Epidermal melanocyte (primary cell): ENCODE data around the gene OLIG1.

ENCODE experiments used
- DNase-seq: peaks from one replicate; pipeline ENCODE4 v3.0.0; 2011; ENCODE audit warnings: low spot score; ENCODE audit not compliant: insufficient read length

OLIG1 gene

DNA sequence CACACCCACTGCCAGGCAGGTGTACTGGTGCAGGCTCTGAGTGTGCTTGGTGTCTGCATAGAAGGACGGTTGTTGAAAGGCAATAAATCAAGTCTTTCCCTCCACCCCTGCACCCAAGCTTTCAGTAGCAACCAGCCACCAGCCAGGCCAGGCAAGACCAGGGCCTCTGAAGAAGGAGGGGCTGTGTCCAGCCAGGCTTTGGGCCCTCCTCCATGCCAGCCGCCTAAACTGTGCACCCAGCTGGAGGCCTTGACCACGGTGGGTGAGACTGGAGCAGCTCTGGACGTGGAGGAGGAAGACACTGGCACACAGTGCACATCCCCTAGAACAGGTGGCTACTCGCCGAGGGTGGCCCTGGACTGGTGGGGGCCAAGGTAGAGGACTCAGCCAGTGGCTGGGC, 39.3 kb upstream of the OLIG1 start:
- no peak for DNase-seq

DNA sequence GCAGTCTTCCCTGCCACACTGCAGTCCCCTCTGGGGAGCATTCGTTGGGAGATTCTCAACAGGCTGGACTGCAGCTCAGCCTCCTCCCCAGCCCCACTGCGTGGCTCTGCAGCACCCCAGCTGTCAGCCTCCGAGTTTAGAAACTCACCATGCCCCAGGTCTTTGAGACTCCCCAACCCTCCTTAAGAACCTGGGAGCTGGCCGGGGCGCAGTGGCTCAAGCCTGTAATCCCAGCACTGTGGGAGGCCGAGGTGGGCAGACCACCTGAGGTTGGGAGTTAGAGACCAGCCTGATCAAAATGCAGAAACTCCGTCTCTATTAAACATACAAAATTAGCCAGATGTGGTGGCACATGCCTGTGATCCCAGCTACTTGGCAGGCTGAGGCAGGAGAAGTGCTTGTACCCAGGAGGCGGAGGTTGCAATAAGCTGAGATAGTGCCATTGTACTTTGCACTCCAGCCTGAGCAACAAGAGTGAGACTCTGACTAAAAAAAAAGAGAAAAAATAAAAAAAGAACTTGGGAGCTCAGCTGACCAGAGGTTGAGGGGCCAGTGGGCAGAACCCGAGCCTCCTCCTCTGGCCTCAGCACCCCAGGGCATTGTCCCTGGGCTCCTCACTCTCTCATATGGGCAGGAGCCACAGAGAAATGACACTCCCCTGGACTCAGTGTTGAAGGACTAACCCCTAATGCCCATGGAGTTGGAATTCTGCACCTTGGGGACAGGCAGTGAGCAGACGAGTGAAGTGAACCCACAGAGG, 38.6 kb upstream of the OLIG1 start:
- DNase-seq: no peak

DNA sequence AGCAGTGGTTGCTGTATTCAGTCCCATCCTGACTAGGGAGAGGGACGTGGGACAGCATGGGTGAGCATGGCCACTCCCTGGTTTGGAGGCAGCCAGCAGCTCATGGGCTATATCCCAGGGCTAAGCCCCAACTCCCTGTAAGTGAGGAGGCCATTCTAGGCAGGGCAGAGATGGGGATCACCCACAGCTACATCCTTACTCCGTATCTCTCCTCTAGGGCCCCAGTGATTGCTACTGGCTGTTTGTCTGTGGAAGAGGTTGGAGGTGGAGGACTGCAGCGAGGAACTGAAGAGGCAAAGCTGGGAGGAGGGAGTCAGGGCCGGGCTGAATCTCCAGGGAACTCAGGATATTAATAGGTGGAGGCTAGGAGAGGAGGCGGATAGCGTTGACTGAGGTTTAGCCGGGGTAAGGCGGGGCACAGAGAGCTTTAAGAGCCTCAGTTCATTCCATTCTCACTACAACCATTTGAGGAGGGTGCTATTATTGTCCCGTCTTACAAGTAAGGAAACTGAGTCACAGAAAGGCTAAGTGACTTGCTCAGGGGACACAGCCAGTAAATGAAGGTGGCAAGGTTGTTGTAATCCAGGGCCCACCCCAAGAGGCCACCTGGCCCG, 37.4 kb upstream of the OLIG1 start:
- no peak for DNase-seq

DNA sequence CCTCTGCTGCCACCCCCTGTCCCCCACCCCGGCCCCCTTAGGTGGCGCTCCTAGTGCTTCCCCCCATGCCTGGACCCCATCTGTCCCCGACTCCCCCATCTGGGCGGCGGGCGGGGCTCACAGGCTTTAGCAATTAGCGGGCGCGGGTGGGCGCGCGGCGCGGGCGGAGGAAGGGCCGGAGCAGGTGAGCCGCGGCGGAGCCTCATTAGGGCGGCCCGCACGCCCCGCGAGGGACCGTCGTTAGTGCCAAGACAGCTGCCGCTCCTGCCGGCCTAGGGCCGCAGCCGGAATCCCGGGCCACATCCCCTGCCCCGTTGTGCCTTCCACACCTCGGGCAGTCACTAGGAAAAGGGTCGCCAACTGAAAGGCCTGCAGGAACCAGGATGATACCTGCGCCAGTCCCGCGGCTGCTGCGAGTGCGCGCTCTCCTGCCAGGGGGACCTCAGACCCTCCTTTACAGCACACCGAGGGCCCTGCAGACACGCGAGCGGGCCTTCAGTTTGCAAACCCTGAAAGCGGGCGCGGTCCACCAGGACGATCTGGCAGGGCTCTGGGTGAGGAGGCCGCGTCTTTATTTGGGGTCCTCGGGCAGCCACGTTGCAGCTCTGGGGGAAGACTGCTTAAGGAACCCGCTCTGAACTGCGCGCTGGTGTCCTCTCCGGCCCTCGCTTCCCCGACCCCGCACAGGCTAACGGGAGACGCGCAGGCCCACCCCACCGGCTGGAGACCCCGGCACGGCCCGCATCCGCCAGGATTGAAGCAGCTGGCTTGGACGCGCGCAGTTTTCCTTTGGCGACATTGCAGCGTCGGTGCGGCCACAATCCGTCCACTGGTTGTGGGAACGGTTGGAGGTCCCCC, 36.6 kb upstream of the OLIG1 start:
- DNase-seq: no peak

DNA sequence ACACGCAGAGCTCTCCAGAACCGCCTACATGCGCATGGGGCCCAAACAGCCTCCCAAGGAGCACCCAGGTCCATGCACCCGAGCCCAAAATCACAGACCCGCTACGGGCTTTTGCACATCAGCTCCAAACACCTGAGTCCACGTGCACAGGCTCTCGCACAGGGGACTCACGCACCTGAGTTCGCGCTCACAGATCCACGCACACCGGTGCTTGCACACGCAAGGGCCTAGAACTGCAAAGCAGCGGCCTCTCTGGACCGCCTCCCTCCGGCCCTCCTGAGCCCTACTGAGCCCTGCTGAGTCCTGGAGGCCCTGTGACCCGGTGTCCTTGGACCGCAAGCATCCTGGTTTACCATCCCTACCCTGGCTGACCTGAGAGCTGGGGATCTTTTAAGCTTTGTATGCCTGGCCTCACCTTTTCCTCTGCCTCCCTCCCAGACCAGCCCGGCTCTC, 36.0 kb upstream of the OLIG1 start:
- DNase-seq: no peak

DNA sequence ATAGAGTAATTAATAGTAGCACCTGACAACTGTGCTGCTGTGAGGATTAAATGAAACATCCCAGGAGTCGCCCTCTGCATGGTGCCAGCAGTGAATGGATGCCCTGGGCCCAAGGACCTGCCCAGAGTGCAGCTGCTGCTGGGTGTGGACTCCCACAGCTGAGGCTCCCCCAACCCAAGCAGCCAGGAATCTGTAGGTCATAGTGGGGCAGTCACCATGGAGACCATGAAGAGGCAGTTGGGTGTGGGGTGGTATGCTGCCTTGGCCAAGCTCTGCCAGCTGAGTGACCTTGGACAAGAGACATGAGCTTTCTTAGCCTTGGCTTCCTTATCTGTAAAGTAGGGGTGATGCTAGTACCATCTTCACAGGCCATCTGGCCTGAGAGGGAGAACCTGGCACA, 34.8 kb upstream of the OLIG1 start:
- DNase-seq: no peak

DNA sequence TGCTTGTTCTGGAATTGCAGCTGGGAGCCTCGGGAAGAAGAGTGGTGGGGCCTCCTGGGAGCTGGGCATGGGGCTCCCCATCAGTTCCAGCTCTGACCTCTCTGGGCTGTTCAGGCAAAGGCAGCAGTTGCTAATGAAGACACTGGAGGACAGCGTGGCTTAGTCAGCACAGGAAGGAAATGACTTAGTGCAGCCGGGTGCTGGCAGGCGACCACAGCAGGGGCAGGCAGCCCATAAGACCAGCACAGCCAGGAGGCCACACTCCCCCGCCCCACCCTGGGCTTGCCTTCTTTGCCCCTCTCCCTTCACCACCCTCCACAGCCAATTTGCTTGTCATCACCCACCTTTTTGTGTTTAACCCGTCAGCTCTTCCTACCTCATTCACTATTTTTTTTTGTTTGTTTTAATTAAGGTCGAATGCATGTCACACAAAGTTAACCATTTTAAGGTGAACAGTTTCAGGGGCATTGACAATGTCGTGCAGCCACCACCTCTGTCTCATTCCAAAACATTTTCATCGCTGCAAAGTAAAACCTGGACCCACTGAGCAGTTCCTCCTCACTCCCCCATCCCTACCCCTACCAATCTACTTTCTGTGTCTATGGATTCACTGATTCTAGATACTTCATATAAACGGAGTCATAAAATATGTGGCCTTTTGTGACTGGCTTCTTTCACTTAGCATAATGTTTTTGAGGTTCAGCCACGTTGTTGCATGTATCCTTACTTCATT, 33.3 kb upstream of the OLIG1 start:
- DNase-seq: no peak

DNA sequence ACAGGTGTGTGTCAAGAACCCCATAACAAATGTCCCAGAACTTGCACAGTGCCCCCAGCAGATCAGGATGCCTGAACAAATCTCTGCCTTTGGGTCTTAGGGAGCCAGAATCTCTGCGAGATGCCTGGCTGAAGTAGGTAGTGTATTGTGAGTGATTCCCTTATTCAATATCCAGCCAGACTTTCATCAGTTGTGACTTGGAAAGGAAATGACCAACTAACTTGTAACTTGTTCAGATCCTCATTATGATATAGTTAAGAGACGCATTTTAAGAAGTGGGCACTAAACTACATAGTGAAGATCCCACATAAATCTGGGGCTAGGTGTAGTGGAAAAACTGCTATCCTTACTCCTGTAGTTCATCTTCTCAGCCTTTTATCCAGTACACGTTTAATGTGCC, 32.4 kb upstream of the OLIG1 start:
- DNase-seq: no peak

DNA sequence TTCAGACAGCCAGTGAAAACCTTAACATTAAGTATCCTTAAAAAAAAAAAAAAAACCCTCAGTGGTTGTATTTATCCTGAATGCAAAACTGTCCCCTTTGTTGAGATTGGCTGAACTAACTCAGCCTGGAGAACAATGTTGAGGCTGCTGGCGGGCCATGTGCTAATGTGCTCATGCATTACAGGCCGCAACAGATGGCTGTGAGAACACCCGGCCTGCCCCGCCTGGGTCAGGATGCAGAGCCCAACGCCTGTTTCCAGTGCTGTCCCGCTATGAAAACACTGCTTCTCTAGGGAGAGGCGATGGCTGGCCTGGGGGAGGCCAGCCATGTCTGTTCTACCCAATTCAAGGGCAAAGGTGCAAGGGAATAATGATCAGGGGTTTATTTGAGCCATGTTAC, 30.4 kb upstream of the OLIG1 start:
- no peak for DNase-seq

DNA sequence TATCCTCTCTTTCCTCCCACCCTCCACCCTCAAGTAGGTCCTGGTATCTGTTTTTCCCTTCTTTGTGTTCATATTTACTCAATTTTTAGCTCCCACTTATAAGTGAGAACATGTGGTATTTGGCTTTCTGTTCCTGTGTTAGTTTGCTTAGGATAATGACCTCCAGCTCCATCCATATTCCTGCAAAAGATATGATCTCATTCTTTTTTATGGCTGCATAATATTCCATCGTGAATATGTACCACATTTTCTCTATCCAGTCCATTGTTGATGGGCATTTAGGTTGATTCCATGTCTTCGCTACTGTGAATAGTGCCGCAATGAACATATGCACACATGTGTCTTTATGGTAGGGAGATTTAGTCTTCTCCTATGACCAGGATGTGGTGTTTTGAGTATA, 29.7 kb upstream of the OLIG1 start:
- DNase-seq: no peak

DNA sequence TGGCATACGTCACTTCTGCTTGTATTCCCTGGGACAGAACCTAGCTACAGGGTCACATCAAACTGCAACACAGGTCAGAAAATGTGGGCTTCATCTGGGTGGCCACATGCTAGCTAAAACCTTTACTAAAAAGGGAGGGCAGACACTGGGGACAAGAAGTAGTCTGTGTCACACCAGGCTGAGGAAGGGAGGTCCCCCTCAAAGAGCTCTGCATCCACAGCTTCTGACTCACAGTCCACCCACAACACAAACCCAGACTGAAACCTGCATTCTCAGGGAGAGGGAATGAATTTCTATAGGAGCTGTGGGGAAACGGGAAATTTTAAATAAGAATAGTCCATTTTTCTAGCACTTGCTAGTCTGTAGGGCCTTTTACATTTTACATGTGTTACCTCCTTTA, 28.0 kb upstream of the OLIG1 start:
- no peak for DNase-seq

DNA sequence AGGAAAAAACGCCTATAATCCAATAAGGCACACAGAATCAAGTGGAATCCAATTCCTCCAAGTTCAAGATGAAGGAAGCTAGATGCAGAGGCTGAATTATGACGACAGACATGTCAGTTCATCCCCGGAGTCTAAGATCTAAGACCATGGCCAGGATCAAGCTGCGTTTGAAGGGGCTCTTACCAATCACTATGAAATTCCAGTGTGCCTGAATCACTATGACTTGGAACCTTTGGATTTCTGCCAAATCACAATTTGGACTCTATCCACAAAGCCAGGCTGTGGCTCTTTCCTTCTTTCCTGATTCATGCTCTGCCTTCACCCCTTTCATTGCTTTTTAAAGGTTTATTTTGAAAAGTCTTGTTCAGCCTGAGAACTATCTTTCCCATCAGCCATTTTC, 27.1 kb upstream of the OLIG1 start:
- no peak for DNase-seq

DNA sequence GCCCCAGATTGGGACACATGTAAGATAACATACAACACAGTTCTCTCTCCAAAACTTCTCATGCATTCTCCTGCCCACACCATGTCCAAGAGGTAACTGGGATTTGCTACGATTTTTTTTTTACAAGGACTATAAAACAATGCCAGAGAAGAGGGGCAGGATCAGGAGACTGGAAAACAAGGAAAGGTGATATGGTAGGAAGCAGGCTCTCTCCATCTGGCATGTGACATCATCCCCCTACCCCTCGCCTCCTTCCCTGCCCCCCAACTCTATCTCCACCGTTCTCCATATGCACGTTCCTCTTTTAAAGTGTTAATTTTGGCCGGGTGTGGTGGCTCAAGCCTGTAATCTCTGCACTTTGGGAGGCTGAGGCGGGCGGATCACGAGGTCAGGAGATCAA, 23.5 kb upstream of the OLIG1 start:
- no peak for DNase-seq

DNA sequence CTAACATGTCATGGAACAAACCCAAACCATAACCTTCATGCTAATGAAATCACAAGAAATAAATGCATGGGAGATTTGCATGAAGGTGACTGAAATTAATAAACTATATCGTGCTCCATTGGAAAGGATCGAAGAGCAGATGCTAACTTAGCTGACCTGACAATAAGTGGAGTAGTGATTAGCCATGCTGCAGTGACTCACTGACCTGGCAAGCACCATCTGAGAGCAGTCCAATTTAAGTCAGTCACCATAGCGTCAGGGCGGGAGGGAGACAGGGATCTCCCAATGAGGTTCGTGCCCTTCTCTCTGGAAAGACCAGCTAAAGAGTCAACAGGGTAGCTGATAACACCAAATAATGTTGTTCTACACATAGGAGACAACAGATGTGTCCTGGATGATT, 22.7 kb upstream of the OLIG1 start:
- no peak for DNase-seq

DNA sequence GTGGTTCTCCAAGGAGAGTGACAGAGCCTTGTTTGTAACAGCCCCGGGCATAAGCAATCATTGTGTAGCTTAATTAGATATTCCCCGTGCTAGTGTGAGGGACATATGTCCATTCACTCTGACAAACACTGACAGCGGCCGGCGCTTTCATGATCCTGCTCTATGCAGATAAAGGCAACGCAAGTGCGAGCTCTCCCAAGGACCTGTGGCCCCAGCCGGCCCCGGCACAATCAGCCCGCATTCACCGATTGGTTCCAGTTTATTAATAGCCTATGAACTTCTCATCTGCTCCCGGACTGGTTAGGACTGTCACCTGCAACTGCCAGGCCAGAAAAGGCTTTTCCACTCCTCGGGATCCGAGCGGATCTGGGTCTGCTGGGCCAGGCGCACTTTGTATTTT, 18.0 kb upstream of the OLIG1 start:
- no peak for DNase-seq

DNA sequence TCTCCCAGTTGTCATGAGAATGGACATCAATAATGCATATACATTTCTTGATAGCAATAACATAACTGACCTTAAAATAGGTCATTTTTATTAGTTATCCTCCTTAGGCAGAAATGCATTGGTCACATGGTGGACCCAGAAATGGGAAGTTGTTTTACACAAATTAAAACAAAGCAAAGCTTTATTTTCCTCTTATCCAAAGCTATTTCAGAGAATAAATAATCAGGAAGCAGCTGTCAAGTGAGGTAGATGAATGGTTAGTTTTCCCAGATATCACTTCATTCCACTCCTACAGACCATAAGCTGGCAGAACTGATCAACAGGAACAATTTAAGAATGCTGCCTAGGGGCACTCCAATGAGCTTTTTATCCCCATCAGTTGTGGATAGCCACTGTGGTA, 16.0 kb upstream of the OLIG1 start:
- DNase-seq: no peak

DNA sequence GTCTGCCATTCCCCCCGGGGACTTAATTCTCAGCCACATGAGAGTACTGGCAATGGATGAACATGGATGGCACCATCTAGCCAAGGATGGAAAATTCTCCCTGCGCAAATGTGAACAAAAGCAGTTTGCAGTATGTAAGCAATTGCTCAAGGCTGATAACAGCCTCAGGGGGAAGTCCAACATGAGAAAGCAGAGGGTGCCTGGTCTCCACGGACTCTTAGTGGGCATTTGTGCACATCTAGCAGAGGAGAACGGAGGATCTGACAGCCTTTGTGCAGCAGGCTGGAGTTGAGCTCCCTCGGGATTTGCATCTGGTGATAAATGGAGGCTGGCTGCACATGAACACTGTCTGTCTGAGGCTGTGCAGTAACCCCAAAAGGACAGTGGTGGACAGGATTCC, 13.9 kb upstream of the OLIG1 start:
- no peak for DNase-seq

DNA sequence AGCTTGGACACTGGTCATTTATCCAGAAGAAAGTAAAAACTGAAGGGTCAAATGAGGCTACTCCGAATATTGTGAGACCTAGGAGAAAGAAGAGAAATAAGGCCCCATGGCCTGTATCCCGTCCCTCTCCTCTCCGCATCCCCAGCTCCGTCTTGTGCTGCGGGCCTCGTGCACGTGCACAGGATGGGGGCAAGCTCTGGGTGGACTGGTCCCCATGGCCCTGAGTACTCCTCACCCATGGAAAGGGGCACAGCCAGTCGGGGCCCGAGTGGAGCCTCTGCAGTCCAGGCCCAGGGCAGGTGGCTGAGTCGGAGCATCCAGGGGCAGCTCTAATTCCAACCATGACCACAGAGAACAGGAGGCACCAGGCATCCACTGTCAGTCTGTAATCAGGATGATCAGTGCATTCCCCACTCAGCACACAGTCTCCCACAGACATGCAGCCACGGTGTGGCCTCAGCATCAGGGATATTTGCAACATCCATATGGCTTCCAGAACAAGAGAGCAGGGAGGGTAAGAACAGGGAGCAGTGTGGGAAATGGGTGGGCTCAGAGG, 12.5 kb upstream of the OLIG1 start:
- no peak for DNase-seq

DNA sequence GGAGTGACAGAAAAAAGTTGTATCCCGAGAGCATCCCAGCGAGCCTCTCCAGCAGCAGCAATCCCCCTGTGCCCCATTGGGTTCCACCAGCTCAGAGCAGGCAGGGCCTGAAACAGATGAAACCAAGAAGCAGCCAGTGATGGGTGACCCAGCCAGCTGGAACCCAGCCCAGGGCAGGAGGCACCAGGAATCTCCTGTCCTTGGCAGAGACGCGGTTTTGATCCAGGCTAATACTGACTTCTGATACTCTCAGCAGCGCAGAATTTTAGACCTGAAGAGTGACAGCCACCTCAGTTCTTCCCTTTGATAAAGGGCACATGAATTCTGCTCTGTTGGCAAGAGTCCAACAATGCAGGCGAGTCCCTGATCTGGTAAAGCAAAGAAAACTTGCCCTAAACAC, 11.4 kb upstream of the OLIG1 start:
- DNase-seq: no peak

DNA sequence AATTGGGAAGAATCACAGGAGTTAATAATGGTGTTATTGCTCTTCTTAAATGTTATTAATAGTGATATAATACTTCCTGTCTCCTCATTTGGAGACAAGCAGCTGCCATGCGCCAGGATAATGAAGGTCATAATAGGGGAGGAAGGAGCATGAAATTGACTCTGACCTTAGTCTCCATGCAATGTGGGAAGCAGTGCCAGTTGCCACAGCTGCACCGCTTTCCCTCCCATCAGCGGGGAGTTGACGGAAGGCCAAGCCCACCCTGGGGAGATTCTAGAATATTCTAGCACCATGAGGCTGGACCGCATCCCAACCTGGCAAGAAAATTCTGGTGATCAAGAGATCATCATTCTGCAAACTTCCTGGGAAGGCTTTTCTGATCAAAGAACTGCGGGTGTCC, 11.0 kb upstream of the OLIG1 start:
- no peak for DNase-seq

DNA sequence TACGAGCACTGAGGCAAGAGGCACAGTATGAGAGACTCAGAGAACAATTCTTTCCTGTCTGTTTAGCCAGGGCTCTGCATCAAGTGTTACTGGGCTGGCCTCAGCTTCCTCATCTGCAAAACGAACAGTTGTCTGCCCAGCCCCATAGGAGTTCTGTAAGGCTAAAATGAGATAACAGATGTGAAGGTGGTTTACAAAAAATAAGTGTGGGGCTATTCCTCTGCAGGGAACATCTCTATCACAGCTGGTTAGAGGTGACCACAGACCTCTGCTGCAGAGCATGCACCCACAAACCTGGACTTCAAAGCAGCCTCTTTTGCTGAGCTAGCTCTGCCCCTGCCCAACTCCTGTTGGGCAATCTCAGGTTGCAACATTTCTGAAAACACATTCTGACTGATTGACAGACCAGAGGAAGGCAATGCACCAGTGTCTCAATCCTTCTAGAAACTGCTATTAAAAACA, 10.5 kb upstream of the OLIG1 start:
- DNase-seq: no peak
